Gastroesophageal sphincter (tissue), 4 donors: ENCODE data around the gene SCAPER. TPM values are rescaled to one million over a fixed set of nuclear protein-coding genes. Genes with fewer than 3 reads are reported as not detected.

ENCODE experiments used
- ATAC-seq: fragments of 150-250 bp; one replicate; pipeline ENCODE4 v1.9.1; 2016; ENCODE audit warnings: mild to moderate bottlenecking, moderate library complexity
- H3K27ac ChIP-seq, 4 donors: fragments of 200-600 bp; sonication (generic) in 3 of 4; 1 replicate in 3 of 4; 2 replicates in 1 of 4; pipeline ENCODE4 v1.5.1; 2016 to 2019
- H3K27me3 ChIP-seq: fragments of 200-600 bp; sonication (generic); one replicate; pipeline ENCODE4 v1.5.1; 2019
- H3K36me3 ChIP-seq, 2 donors: fragments of 200-600 bp; sonication (generic); one replicate each; pipeline ENCODE4 v1.5.1; 2019; ENCODE audit warnings: control low read depth in 1 of 2
- H3K4me1 ChIP-seq, 3 donors: fragments of 200-600 bp; sonication (generic); 1 replicate in 2 of 3; 2 replicates in 1 of 3; pipeline ENCODE4 v1.5.1; 2016 to 2019; ENCODE audit warnings: control low read depth in 2 of 3
- H3K4me3 ChIP-seq, 2 donors: fragments of 200-600 bp; sonication (generic); one replicate each; pipeline ENCODE4 v1.5.1; 2019; ENCODE audit warnings: mild to moderate bottlenecking in 1 of 2, moderate library complexity in 1 of 2
- H3K9me3 ChIP-seq, 3 donors: fragments of 200-600 bp; sonication (generic); one replicate each; pipeline ENCODE4 v1.5.1; 2017 to 2019; ENCODE audit warnings: control low read depth in 2 of 3
- CTCF ChIP-seq, 4 experiments: fragments of 200-600 bp in 2 of 4; fragments of 450-650 bp in 2 of 4; sonication (generic) in 1 of 4; IDR thresholded peaks; one replicate each; pipeline ENCODE4 v1.5.1; 2017 to 2019; ENCODE audit warnings: antibody characterized with exemption in 4 of 4, mild to moderate bottlenecking in 2 of 4, moderate library complexity in 2 of 4
- EP300 ChIP-seq: sonication (generic); formaldehyde crosslinking; IDR thresholded peaks from one replicate; pipeline ENCODE4 v1.6.1; 2017; ENCODE audit warnings: antibody characterized with exemption, mild to moderate bottlenecking
- POLR2A ChIP-seq, 2 donors: fragments of 450-650 bp; IDR thresholded peaks; one replicate each; pipeline ENCODE4 v1.6.1; 2017; ENCODE audit warnings: antibody characterized with exemption in 2 of 2, mild to moderate bottlenecking in 2 of 2, moderate library complexity in 1 of 2
- POLR2AphosphoS5 ChIP-seq: sonication (generic); formaldehyde crosslinking; IDR thresholded peaks from one replicate; pipeline ENCODE4 v1.6.1; 2017; ENCODE audit warnings: antibody characterized with exemption
- WGBS, 2 donors: methylation state at CpG; one replicate each; pipeline ENCODE4 v1.1.5; 2018; ENCODE audit warnings: low coverage in 1 of 2; 5-methylcytosine and 5-hydroxymethylcytosine counted together
- total RNA-seq, 4 donors: library from RNA; depleted of rRNA; stranded (reverse); fragments of >200 nt; gene quantifications; one replicate each; pipeline ENCODE4 v1.1.0, GENCODE V29; 2016

Gene SCAPER
- total RNA-seq, 4 donors from 2014 or later = 21.5 to 34.3 (median 28.7) TPM

GRCh38 chr15:76776969-76777368, 128.2 kb downstream of the SCAPER start:
- TF ChIP-seq POLR2A (IDR thresholded peaks at IDR 0.05) (no peak), CTCF (IDR thresholded peaks at IDR 0.05) (no peak), POLR2AphosphoS5 (no peak), EP300 (no peak)
- H3K9me3 ChIP-seq = peaks cover 0 to 5% (median 0%) of the 10 kb centered on the region in 3 donors
- no peaks in the 10 kb centered on the region for H3K4me1 ChIP-seq
- no peaks in the 10 kb centered on the region for H3K27me3 ChIP-seq
- H3K4me3 ChIP-seq = no peak overlapping the region
- H3K36me3 ChIP-seq = peaks cover 0 to 26% of the 10 kb centered on the region in 2 donors
- no peak overlapping the region for H3K27ac ChIP-seq
- ATAC-seq = no peak

GRCh38 chr15:76776480-76776879, 128.7 kb downstream of the SCAPER start:
- Histone ChIP-seq H3K4me3 (no peak overlapping the region), H3K36me3 (peaks cover 0 to 26% of the 10 kb centered on the region in 2 donors), H3K9me3 (peaks cover 0 to 5% (median 0%) of the 10 kb centered on the region in 3 donors), H3K4me1 (no peaks in the 10 kb centered on the region), H3K27me3 (no peaks in the 10 kb centered on the region), H3K27ac (no peak overlapping the region)
- ATAC-seq = no peak
- 80% methylated on average over 1 of the region's 1 CpG; no CpG with 5 or more reads in 1 of the 2 donors for WGBS, 2 donors
- TF ChIP-seq CTCF (IDR thresholded peaks at IDR 0.05) = no peak
- no peak for TF ChIP-seq EP300
- TF ChIP-seq POLR2AphosphoS5 = no peak
- no peak for TF ChIP-seq POLR2A (IDR thresholded peaks at IDR 0.05)

DNA sequence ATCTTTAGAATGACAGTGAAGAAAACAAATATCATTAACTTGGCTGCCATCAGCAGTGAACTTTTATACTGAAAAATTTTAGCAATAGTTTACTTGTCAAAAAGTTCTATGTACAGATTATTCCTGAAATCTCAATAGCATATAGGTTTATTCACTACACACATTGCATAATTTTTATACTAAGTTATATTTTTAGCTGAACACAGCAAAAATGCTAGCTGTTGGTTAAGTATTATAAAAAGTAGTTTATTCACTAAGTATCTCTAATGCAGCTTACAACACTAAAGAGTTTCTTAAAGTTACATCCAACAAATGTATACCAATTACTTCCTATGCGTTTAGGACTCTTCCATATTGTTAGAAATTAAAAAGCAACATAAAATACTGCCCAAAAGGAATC, 131.9 kb downstream of the SCAPER start:
- Histone ChIP-seq H3K4me1 (no peaks in the 10 kb centered on the region), H3K36me3 (peaks cover 0 to 10% of the 10 kb centered on the region in 2 donors), H3K27me3 (no peaks in the 10 kb centered on the region), H3K9me3 (peaks cover 0 to 5% (median 0%) of the 10 kb centered on the region in 3 donors), H3K27ac (no peak overlapping the region), H3K4me3 (no peak overlapping the region)
- WGBS, 2 donors = 83 to 89% methylated on average over 1 of the region's 1 CpG
- TF ChIP-seq CTCF (IDR thresholded peaks at IDR 0.05) (no peak), POLR2AphosphoS5 (no peak)
- ATAC-seq = no peak

DNA sequence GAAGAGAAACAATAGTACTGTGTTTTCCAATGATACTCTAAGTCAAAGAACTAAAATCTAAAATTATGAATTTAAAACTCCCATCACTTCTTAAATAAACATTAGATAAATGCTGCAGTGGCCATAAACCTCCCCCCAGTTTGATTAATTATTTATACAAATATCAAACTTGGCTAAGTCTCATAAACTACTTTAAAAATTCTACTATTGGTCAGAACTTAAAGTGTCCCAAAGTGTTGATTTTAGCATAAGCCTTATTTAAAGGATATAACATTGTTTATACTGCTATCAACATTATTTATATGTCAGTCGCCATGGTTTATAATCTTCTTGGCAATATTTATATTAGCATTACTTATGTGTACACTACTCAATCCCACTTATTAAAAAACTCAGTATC, 132.4 kb downstream of the SCAPER start:
- no peak for ATAC-seq
- WGBS, 2 donors = 13 to 30% methylated on average over 1 of the region's 1 CpG
- peaks cover 0 to 10% of the 10 kb centered on the region in 2 donors for H3K36me3 ChIP-seq
- no peaks in the 10 kb centered on the region for H3K4me1 ChIP-seq
- H3K9me3 ChIP-seq = peaks cover 0 to 5% (median 0%) of the 10 kb centered on the region in 3 donors
- H3K4me3 ChIP-seq = no peak overlapping the region
- H3K27me3 ChIP-seq = no peaks in the 10 kb centered on the region
- TF ChIP-seq CTCF (IDR thresholded peaks at IDR 0.05) (no peak), EP300 (no peak), POLR2AphosphoS5 (no peak), POLR2A (IDR thresholded peaks at IDR 0.05) (no peak)
- H3K27ac ChIP-seq = no peak overlapping the region

DNA sequence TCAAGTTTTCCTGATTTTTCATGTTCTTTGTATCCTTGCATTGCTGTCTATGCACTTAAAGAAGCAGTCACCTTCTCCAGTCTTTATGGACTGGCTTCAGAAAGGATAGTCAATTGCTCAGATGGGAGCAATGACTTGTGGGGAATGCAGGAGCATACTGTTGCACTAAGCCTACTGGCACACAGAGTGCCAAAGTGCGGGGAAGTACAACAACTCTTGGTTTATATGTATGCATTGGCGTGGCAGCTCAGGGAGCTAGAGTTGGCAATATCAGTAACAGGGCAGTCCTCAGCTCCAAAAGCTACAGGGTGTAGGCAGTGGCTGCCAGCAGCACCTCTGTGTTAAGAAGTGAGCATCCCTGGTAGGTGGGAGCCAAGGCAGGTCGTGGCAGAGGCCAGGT, 141.1 kb downstream of the SCAPER start:
- Histone ChIP-seq H3K36me3 (peaks cover 0 to 48% of the 10 kb centered on the region in 2 donors), H3K4me3 (no peak overlapping the region), H3K9me3 (no peaks in the 10 kb centered on the region), H3K27ac (no peak overlapping the region), H3K4me1 (no peaks in the 10 kb centered on the region), H3K27me3 (no peaks in the 10 kb centered on the region)
- no peak for TF ChIP-seq POLR2AphosphoS5
- TF ChIP-seq CTCF (IDR thresholded peaks at IDR 0.05) = no peak
- no peak for TF ChIP-seq EP300
- no peak for TF ChIP-seq POLR2A (IDR thresholded peaks at IDR 0.05)
- WGBS, 2 donors = no CpG with 5 or more reads among the region's 3 CpGs
- ATAC-seq = no peak
